Stimulated activated CD4-positive, alpha-beta T cell treated with anti-CD3 and anti-CD28 coated beads, TNF-alpha, amount 100 ng/mL, for 1 hour (primary cell): ENCODE results near the gene PDGFC.

Source experiments
- DNase-seq, 3 donors: peaks; one replicate each; pipeline ENCODE4 v3.0.0-alpha.2; 2020; ENCODE audit warnings: low read depth in 3 of 3, low spot score in 1 of 3

PDGFC gene

DNA sequence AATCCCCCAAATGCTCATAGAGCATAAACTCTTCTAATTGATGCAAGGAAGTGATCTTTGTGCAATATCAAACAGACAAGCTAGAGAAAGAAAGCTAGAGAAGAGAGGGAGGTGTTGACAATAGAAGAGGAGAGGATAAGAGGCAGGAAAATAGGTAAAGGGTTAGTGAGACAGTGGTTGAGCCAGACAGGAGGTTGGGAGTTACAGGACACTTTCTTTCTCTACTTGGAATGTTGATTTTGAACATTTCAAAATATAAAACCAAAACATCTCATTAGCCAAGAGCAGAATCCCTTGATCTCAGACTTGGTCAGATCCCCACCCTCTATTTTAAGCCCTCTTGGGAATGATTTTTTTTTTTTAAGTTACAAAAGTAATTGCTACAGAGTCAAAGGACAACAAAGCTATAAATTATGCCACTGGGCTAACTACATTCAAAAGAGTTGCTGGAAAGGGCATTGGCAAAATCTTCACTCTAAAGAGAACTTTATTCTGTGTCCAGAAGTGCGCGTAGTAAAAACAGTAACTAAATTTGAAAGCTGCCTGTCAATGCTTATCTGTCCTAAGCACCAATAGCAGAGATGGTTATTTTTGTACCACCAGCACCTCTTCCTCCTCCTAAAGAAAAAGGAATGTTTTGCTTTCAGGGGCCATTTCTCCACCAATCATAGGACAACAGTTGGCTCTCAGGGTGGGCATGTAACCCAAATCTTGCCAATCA lies 133.8 kb downstream of the PDGFC start:
- DNase-seq = no peak

DNA sequence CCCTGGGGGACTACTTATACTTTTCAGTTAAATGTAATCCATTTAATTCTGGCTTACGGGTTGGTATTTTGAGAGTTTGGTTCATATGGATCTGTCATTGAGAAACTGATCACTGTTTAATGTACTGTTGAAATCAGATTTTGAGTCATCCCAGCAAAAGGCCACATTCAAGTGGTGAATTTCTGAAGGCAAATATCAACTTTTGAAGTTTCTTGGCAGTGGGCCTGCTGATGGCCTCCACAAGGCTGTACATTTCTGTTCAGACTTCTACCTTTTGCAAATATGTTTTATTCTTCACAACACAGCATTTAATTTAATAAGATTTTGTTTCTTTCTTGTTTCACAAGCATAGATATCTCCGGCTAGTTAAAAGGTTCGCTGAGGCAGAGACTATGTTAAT lies 138.7 kb downstream of the PDGFC start:
- no peak for DNase-seq

DNA sequence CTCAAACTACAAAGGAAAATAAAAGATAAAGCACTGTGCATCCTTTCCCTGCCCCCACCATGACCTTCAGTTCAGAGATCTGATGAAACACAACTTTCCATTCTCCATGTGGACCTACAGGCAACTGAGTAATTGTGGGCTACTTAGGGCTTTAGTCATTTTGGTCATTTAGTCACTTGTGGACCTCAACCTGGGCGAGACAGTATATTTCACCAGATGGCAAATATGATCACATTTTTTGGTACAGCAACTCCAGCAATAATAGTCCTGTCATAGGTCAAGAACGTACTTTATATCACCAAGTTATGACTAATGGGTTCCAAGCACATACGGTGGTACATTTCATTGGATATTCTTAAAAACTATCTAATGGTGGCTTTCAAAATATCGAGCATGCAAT lies 141.2 kb downstream of the PDGFC start:
- DNase-seq = no peak

DNA sequence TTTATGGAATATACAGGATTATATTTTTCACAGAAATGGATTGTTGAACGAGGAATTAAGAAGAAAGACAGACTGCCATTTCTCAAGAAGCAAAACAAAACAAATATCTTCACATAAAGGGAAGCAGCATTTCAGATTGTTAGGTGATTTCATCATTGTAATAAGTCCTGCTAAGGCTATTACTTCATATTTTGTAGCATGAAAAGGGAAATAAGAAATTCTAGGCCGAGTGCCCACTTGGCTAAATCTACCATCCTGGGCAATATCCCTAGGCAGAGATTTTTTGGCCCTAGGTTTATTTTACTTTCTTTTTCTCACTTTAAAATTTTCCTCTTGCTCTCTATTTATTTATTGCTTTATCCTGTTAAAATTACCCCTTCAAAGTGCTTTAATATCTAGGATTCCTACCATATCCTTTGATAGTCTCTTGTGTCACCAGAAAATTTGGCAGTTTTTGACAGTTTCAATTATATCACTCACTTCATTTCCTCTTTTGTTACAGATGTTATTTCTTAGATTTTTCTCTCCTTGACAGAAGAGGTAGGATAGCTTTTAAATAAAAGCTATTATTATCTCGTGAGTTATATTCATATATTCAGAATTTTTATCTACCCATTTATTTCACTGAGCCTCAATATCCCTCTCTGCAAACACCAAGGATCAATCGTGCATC lies 142.3 kb downstream of the PDGFC start:
- DNase-seq = no peak

DNA sequence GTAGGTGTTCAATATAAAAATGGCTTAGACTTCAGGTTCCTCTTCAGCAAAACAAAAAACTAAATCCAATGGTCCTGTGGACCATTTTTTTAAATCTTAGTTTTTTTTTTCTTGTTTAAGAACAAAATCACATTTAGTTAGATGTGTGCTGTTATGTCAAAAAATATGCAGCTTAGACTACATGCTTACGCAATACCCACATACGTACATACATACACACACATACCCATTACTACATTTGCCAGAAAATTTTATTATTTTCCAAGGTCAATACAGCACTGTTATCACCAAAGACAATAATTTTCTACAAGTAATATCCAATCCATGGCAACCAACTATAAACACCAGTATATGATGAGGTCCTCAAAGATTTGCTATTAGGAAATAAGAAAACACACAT lies 144.1 kb downstream of the PDGFC start:
- DNase-seq = no peak

DNA sequence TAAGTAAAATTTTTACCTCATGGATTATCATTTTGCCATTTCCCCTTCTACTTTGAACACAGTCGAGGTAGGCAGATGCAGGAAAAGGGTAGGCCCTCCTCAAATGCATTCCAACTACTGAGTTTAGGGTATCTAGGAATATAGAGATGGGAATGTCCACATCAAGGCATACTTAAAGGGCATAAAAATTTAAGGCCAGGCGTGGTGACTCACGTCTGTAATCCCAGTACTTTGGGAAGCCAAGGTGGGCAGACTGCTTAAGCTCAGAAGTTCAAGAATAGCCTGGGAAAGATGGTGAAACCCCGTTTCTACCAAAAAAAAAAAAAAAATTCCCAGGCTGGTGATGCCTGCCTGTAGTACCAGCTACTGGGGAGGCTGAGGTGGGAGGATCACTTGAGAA lies 146.5 kb downstream of the PDGFC start:
- no peak for DNase-seq

DNA sequence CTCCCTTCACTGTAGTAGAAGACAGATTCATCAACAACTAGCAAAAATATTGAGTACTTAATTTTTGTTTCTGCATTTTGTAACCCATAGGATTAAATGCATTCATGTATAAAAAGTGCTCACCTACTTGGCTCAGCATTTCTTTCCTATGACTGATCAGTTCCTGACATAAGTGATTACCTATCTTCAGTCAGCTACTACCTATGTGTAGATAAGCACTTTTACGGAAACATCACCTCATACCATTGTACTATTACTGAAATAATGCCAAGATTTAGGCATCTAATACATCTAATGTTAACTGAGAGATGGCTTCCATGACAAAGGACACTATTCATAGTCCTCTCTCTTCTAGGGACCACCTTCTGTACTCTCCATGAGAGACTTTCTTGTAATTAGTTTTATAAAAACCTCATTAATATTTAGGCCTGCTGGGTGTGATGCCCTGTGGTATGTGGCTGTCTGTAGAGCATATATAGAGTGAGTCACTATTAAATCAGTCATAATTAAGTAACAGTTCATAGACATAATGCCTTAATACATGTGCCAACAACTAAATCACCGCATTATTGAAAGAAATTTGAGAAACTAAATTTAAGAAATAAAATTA lies 147.0 kb downstream of the PDGFC start:
- DNase-seq = no peak

DNA sequence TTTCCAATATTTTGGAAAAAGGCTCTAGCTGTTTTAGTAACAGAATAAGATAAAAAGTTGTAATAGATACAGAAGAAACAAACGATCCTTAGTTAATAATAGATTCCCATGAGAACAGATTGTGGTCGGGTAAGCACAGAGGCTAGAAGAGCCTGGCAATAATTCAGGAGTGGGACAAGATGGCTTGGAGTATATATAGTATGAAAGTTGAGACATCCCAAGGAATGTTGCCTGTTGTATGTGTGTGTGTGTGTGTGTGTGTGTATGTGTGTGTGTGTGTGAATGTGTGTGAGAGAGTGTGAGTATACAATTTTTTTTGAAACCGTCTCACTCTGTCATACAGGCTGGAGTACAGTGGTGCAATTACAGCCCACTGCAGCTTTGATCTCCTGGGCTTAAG lies 150.7 kb downstream of the PDGFC start:
- DNase-seq = no peak

DNA sequence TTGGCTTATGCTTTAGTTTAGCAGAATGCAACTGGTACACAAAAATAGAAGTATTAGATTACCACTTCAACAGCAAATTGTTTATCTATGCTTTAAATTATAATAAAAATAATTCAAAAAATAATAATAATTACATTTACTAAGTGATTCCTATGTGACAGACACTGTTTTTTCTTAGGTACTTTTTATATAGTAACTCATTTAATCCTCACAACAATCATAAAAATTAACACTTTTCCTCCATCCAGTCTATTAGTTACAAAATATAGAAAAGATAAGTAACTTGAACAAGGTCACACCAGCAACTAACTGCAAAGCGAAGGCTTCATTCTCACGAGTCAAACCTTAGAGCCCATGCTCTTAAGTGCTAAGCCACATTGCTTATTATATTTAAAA lies 155.2 kb downstream of the PDGFC start:
- DNase-seq = no peak

DNA sequence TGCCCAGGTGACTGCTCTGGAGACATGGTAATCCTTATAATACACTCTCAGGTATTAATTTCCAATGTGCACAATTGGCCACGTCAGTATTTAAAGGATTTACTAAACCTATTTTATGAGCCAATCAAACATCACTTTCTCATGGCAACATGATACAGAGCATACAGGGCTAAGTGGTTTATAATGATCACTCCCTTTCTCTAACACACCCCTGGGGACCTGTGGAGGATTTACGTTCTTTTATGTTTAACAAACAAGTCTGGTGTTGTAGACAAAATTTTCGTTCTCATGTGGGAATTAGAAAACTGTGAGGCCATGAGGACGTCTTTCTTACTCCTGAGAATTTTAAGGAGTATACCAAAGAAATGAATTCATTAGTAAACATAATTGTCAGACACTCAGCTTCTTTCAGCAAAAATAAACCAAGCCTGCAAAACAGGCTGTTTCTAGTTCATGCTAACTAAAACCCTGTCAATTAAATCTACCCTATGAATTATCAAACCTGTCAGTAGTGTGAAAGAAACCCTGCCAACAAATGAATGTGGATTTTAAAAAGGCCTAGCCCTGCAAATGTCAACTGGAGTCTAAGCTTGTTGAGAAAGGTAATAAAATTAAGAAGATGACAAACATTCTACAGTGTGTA lies 155.8 kb downstream of the PDGFC start:
- DNase-seq = no peak

DNA sequence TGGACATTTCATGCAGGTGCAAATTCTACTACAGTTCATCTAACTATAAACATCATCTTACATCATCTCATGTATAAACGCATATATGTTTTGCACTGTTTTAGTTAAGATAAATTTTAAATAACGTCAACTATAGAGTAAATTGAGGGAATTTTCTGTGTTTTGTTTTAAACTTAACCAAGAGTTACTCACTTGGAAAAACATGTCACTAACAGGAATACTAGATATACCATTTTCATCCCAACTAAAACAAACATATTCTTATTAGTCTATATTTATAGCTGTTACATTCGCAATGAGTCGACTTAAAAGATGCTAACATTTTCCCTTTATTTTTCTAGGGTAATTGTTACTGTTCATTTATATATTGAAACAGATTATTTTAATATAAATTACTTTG lies 159.6 kb downstream of the PDGFC start:
- no peak for DNase-seq

DNA sequence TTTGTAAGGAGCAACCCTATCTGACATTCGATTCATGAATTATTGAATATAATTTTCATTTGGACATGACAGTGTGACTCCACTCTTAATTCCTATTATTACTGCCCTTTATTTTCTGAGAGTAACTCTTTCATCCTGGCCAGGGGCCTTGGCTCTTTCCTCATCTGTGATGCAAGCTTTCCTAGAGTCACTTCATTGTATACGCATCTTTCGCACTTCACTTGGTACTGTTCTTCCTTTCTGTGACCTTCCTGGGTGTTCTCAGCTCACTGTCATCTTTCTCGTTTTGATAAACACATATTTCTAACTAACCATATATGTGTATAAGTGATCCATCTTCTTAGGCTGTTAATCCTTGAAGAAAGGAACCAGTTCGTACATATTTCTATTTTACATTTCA lies 160.3 kb downstream of the PDGFC start:
- no peak for DNase-seq

DNA sequence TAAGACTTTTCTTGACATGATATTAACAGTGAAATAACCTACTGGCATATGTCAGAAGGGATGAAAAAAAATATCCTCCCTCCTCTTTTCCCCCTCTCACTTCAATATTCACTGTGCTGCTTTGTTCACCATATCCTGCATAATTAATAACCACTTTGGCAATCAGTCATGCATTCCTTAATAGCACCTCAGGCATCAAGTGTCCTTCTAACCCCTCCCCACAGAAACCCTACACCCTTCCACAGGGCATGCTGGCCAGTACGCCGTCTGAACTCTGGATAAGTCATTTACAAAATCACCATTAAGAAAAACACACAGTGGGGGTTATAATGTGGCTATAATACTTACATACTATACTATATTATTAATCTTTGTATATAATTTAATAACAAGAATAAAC lies 165.9 kb downstream of the PDGFC start:
- DNase-seq = no peak

DNA sequence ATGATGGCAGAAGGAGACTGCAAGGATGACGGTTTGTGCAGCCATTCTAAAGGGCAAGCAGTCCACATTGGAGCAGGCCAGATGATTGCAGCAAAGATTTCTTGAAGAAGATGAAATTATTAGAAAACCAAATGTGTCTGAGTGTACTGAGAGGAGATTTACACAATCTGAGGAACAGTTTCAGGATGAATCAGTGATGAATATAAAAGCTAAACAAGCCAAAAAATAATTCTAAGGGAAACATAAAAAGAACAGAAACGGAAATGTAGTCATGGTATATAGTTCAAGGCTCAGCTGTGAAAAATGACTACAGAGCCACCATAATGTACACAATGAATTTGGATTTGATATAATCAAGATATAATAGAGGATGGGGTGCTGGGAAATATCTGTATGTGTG lies 168.5 kb downstream of the PDGFC start:
- DNase-seq = no peak

DNA sequence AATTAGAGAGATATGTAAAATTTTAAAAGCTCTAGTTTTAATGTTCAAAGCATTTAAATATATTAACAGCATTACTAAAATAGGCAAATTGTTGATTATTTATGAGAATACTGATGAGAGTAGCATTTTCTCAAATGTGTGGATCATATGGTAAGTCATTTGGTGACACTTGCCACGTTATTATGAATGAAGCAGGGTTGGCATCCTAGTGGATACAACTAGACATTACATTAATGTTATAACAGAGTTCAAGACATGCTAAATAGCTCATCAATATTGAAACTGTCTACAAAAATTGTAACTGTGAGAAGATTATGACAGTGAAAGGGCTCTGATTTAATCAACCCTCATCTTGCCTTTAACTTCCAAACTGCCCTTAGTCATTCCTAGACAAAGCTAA lies 171.1 kb downstream of the PDGFC start:
- DNase-seq = no peak

DNA sequence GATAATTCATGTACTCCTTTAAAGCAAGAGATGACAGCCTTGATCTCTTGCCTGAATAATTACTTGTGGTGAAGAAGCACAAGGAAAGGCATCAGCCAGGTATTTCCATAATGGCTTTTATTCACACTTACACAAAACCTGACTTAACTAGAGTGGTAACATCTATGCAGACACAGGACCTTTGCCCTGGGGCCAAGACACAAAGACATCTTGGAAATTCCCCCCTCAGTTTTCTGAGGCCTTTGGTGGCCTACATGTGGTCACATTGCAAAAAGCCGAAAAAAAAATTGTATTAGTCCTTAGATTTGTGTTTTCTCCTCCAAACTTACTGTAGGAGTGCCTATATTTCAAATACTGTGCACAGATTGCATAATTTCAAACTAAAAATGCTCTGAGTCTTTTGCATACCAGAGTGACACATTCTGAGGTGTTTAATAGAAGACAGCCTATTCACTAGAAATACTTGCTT lies 172.4 kb downstream of the PDGFC start:
- DNase-seq = no peak

DNA sequence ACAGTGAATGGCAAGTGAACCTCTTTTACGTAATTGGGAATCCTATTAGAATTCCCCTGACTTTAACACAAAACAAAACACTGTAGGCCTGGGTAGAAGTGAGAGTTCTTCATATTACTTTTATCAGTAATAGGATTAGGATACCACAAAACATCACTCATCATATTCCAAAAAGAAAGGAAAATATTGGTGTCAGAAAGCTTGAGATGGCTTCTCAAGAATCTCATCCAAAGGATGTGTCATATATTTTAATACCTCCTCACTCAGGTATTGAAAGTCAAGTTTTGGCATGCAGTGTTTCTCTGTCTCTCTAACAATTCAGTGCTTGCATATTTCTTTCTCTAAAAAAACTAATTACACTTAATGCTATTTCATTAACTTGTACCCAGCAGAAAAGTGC lies 173.2 kb downstream of the PDGFC start:
- DNase-seq = no peak

DNA sequence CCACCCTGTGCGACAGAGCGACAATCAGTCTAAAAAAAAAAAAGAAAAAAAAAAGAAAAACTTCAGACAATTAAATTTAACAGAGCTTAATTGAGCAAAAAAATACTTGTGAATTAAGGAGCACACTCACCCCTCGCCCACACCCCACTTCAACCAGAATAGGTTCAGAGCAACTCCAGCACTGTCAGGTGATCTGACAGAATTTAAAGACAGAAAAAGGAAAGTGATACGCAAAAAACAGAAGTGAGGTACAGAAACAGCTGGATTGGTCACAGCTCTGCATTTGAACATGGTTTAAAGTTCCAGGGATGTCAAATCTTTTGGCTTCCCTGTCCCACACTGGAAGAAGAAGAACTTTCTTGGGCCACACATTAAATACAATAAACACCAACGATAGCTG lies 174.4 kb downstream of the PDGFC start:
- no peak for DNase-seq

DNA sequence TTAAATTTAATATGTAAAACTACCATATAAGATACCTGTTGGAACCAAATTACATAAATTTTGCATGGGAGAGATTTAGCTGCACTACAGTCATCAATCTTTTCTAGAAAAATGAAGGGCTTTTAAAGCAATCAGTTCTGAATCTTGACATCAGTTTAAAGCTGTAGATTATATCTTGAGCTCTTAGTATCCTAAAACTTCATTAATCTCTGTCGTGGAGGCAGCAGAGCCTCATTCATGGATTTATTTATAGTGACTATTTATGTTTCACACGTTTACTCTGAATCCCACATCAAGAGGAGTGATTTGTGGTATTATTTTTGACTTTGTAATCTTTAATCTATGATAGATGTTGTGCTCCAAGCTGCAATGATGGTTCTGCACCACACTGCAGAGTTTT lies 175.9 kb downstream of the PDGFC start:
- no peak for DNase-seq

DNA sequence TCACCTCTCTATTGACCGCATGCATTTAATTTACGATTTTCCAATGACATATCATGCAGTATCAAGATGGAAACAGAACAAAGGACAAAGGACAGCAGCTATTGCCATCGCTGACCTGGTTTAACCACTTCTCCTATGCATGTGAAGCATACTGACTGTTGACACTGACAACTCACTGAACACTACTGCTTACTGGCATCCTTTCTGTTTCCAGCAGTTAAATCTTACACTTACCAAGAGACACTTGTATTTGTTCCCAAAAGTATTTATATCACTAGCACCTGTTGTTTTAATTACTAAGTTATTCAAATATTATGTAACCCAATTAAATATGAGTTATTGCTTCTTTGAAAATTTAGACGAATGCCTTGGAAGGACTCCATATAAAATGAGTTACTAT lies 176.7 kb downstream of the PDGFC start:
- no peak for DNase-seq

DNA sequence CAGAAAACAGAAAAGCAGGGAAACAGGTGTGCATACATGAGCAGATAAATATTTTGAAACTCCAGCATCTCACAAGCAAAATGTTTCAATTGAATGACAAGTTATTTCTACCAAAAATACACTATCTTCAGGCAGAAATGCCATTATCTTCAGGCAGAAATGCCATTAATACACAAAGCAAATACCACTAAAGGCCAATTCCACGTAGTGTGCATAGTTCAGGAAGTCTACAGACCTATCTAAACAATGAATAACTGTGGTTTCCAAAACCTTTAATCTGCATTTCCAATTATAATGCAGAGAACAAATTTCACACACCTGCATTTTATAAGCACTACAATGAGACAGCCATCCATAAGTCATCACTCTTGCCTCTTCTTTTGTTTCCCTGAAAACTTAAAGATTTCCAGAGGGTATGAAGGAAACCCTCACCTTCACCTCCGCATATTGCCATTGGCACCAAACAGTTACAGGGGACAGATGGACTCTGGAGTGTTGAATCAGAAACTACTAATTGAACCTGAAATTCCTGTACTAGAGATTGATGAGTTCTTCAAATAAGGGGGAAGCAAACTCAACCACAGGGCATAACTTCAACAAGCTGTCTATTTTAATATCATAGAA lies 179.0 kb downstream of the PDGFC start:
- DNase-seq = no peak

DNA sequence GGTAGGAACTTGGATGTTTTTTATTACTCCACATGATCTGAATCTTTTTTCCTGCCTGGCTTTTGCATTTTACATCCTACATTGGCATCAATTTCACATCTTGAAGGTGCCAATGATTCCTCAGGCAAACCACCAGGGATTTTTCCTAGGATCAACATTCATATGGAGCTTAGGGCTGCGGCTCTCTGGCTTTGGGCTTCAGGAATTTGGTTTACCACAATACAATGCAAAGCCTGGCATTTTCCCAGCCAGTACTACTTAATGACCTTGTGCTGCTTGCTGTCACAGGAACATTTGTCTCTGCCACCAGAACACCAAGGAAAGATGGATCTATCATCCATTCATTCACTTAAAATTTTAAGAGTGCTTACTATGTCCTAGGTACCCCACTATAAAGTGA lies 180.7 kb downstream of the PDGFC start:
- DNase-seq = no peak
